HG03108 (cell line): ENCODE data around the gene HSDL1.
A peak's percentile ranks its signal among the peaks of the same experiment; 100 is the strongest.

ENCODE experiments used
- ATAC-seq: cut with Tn5 transposase; IDR thresholded peaks from one replicate; pipeline ENCODE4 v1.9.1; 2021; ENCODE audit warnings: moderate library complexity; ENCODE audit not compliant: unreplicated experiment

The HSDL1 gene

DNA sequence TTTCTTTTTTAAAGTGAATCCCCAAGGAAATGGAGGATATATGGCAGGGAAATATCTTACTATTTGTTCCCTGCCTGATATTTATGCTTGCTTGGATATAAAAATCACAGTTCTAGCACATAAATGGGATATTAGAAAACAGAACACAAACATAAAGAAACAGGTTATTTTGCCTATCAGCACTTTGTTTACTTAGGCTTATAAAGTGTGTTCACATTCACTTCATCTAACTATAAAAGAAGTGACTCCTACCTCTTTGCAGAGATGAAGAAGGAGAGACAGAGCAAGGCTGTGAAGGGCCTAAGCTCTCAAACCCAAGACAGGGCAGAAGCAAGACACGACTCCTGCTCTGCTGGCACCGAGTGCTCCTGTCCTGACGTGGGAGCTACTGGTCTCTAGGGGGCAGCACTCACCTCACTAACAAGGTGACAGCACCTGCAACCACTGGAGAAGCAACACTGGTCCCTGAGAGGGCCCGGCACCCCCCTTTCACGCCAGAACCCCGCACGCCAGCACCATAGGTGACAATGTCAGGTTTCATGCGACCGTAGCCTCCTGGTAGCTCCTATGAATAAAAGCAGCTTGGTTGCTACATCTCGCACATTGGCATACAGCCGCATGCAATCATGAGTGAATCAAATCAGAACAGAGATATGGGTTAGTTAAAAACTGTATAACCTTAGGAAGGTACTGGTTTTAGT is 60.3 kb downstream of the HSDL1 start:
- peak; percentile 45 for ATAC-seq

DNA sequence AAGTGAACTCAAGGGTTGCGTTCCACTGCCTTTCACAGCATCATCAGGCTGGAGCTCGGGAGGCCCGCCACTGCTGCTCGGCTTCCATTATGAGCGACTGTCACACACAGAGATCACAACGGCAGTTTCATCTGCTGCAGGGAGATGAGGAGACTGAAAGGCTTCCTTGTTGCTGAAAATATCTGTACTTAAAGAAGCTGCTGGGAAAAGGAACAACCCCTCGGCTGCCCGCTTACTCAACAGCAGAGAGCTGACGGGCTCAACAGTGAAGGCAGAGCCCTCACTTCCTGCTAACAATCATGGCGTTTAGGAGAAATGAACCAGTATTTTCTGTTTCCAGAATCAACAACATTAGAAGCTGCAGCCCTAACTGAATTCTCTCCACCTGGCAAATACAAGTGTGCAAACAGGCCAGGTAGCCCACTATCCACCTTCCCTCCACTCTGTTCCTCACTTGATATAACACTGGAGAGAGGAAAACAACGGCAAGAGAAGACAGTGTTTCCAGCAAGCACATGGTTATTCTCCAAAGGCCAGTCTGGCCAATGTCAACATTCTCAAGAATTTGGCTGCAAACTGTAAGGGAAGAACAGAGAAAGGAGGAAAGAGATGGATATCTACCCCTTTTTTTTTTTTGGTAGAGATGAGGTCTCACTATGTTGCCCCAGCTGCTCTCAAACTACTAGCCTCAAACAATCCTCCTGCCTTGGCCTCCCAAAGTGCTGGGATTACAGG is 62.0 kb downstream of the HSDL1 start:
- ATAC-seq = no peak

DNA sequence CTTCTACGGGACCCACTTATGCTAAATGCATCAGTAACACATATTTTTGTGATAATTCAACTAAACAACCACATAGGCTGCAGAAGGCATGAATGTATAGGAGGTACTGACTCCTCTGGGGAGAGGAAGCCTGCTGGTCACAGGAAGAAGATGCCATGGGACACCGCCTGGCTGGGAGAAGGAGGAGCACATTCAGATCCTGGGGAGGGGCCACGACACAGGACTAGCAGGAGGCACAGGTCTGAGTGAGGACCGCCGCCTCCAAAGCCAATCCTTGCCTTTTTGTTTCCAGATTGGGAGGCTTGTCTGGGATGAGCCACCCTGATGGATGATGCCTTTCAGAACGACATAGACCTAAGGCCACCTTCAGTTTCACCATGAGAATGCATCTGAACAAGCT is 62.9 kb downstream of the HSDL1 start:
- no peak for ATAC-seq

DNA sequence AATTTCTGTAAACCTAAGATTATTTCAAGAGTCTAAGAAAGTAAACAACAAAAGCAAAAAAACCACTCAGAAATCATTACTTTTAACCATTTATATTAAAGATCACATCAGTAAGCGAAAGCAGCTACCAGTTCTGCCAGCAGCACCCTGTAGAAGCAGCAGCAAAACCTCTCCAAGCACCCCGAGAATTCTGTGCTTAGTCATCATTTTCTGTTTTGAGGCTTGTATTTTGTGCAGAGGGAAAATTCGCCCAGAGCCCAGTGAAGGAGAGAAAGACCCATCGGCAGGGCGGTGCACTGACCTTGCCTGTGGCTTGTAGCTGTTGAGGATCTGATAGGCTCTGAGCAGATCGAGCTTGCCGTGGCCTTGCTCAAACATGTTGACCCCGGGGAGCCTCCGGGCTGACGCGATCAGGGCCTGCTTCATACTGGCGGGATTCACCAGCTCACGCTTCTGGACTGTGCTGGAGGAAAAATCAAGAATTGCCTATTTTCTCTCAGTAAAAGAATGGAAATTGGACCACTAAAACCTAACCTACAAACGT is 63.5 kb downstream of the HSDL1 start:
- no peak for ATAC-seq

DNA sequence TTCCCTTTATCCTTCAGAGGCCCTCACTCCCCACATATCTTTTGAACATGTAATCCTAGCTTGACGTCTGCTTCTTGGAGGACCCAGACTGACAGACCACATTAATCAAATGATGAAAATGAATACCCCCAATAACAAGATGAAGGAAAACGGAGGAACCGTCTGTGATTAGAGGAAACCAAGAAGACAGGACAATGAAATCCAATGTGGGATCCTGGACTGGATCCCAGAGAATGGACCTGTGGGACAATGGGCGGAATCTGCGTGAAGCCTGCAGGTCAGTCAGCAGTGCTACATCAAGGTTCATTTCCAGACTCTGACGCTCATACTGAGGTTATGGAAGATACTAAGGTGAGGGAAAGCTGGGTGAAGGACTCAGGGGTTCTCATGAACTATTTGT is 64.2 kb downstream of the HSDL1 start:
- no peak for ATAC-seq

DNA sequence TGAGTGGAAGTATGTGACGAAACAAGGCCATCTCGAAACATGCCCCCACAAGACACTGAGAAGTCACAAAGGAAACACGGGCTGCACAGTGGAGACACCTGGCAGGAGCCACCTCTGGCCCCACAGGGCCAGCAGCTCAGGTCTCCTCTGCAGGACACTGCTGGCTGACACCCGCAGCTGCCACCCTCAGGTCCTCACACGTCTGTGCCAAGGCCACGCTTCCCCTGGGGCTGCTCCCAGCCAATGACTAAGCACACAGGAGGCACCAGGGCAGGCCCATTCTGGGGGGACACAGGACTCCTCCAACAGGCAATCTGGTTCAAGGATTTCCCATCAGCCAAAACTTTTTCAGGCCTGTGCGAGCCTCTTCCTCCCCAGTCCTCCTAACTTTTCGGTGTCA is 64.6 kb downstream of the HSDL1 start:
- ATAC-seq = no peak

DNA sequence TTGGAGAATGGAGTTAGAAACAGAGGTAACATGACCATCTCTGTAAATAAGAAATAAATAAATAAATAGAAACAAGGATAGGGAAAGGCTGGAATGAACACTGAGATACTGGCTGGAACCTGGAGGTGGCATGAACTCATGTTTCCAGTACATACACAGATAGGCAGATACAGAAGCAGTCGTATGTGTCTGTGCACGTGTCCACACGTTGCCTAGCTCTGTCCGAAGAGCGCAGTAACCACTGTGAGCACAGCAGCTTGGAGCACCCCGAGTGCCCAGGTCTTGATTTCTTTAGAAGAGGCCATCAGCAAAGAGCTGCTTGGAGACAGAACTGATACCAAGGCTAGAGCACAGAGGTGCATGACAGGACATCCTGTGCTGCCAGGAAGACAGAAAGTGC is 65.3 kb downstream of the HSDL1 start:
- no peak for ATAC-seq

DNA sequence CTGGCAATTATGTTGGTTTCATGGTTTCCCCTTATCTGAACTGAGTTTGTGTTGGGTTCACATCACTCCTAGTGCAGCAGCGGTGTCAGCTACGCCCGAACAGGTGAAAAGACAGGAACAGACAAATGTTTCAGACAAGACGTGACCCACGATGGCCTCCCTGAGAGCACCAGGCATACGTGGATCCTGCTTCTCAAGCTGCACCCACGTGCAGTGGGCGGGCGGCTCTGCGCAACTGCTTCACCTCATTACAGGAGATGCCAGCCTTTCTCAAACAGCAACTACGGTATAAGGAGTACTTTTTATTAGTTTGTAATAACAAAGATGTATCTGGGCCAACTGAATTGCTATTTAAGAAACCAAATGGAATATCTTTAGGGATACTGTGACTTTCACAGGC is 69.6 kb downstream of the HSDL1 start:
- ATAC-seq = no peak

DNA sequence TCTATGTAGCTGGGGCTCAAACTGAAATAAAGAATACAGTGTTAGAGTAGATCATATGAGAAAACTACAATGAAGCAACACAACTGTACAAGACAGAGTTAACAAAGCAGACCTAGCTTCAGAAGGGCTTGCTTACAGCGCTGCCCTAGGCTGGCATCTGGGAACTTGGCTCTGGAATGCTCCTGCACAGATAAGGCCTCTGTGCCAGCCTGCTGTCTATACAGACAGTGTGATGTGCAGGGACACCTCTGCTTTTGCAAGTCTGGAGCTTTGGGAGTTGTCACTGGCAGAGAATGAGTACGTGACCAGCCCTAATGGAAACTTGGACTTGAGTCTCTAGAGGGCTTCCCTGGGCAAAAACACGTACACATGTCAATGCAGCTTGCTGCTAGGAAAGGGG is 70.3 kb downstream of the HSDL1 start:
- no peak for ATAC-seq
